Stimulated activated naive CD8-positive, alpha-beta T cell treated with anti-CD3 and anti-CD28 coated beads, Interleukin-15, Interleukin-2, amounts not matched to agents 100 U/mL and 50 U/mL, for 24 hours (primary cell): ENCODE measurements around the gene PPP4R4.
"Not testable (repeated sequence)": the region's sequence is repeated elsewhere in the genome, so short reads cannot be mapped to it uniquely, and the experiment has no call there.

ENCODE experiments used
- ATAC-seq: fragments of 150-1000 bp; cut with Tn5 transposase; one replicate; pipeline ENCODE4 v1.10.0; 2021
- DNase-seq: peaks from one replicate; pipeline ENCODE4 v3.0.0; 2021

Gene PPP4R4

DNA sequence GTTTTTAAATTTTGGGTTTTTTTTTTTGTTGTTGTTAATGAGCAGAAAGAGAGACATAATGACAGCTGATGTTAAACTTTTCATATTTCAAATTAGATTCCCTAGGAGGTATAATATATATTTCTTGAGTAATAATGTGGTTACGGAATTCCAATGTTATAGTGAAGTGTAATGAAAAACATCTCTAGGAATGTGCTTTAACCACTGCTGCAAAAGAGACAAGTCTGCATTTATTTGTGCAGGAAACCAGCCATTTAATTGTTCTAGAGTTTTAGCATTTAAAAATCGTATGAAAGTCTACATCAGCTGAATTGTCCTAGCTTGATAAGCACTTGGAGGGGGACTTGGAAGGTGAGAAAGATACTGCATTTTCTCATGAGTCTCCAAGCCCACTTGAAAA lies 104.6 kb downstream of the PPP4R4 start:
- DNase-seq, result no peak

DNA sequence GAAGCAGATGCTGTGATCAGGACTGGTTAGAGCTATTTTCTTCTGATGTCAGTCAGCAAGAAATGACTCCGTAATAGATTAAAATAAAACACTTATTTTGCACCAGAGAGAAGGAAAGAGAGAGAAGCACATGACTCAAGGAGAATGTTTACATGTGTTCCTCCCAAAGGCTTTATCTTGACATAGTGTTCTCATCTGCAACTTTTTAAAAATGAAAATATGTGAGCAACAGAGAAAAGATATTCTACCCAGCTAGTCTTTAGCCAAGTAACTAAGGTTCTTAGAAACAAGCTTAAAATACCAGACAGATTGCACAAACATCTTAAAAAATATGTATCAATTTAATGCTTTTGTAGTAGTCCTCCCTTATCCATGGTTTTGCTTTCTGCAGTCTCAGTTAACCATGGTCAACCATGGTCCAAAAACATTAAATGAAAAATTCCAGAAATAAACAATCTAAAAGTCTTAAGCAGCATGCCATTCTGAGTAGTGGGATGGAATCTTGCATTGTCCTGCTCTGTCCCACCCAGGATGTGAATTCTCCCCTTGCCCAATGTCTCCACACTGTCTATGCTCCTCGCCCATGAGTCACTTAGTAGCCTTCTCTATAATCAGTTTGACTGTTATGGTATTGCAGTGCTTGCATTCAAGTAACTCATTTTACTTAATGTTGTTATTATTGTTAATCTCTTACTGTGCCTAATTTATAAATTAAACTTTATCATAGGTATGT lies 109.0 kb downstream of the PPP4R4 start:
- ATAC-seq (no peak), DNase-seq (no peak)

More for the DNA sequence above, 104.6 kb downstream of the PPP4R4 start:
- ATAC-seq, result no peak

DNA sequence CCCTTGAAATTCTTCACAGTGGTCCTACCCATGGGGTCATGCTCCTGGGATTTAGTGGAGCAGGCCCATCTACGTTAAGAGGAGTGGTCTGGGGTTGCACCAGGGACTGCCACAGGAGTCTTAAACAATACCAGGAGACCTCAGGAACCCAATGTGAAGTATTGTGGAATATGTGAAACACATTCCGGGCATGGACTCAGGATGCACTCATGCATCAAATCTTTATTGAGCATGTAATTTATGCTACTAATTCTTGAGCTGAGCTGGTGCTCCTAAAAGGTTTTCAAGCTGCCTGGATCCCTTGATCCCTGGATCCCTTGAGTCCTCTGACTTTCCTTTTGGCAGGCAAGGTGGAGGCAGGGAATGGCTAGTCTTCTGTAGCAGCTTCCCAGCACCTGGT lies 110.1 kb downstream of the PPP4R4 start:
- DNase-seq, result no peak
- ATAC-seq, result no peak

- no peak for DNase-seq
- no peak for ATAC-seq
Observed at GRCh38 chr14:94285158-94285557, 111.0 kb downstream of the PPP4R4 start.

GRCh38 chr14:94288610-94289465 lies 114.7 kb downstream of the PPP4R4 start:
- ATAC-seq, result no peak
- no peak for DNase-seq

DNA sequence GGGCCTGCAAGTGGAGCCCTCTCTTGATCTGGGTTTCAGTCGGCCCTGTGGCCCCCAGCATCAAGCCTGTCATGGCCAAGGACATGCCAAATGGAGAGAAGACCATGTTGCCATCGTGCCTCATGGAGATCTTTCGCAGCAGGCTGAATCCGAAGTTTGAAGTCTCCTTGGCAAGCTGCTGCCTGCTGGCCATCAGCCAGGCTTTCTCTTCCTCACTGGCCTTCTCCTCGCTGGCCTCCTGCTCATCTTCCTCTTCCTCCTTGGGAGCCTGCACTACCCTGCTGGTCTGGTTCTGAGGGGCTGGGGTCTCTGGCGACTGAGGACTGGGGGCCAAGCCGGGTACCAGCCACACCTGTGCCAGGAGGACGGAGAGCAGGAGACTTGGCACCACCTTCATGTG lies 116.1 kb downstream of the PPP4R4 start:
- DNase-seq (no peak), ATAC-seq (no peak)

GRCh38 chr14:94291159-94291905 lies 117.2 kb downstream of the PPP4R4 start:
- DNase-seq, result no peak
- no peak for ATAC-seq

GRCh38 chr14:94291906-94292525 lies 117.9 kb downstream of the PPP4R4 start:
- DNase-seq, result no peak
- no peak for ATAC-seq

DNA sequence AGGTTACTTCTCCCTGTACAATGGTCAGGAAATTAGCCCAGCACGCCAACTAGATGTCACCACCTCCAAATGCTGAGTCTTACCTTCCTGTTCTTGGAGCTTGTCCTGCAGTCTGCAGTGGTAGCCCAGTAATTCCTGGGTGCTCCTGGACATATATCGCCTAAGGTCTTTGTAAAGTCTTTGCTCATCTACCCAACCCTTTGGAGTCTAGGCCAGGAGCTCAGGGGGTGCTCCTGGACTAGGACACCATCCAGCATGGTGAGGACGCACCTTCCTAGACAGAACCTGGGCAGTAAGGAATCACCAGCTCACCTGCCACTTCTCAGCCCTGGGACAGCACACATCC lies 118.4 kb downstream of the PPP4R4 start:
- DNase-seq (no peak), ATAC-seq (no peak)

GRCh38 chr14:94292872-94293577 lies 118.9 kb downstream of the PPP4R4 start, which contains the start of gene SERPINA10:
TSS of gene SERPINA10 (minus strand) at chr14:94293268. CDS start at chr14:94290593, 2,675 bp downstream.
- ATAC-seq (no peak), DNase-seq (no peak)

GRCh38 chr14:94293578-94293924 lies 119.4 kb downstream of the PPP4R4 start:
- no peak for DNase-seq
- ATAC-seq, result no peak

DNA sequence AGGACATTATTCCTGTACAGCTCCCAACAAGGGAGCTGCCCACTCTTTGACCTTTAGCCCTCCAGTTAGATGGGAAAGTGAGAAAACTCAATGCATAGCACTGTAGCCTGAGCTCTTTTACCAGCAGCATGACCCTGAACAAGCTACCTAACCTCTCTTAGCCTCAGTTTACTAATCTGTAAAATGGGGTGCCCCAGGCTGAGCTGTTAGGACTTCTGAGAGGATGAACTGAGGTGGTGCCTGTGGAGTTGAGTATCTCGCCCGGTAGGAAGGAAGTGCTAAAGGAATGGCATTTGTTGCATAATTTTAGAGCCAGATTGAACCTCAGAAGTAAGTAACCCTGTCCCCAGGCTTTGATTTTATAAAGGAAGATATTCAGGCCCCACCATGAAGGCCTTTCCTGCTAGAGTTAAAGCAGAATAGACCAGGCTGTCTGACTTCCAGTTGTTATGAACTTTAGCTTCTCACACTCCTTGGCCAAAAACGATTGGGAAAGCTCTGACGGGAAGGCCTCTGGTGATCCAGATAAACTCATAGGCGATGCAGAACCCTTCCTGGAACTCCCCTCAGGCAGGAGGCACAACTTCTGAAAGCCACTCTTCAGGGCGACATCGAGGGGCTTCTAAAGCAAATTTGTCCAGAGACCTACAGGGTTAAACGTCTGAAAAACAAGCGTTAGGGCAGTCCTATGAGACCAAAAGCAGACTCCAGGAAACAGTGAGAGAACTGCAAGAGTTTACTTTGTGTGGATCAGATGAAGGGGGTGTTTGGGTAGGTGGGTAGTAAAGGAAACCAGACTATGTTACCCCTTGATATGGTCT lies 121.4 kb downstream of the PPP4R4 start:
- no peak for ATAC-seq
- no peak for DNase-seq

GRCh38 chr14:94296181-94296545 lies 122.0 kb downstream of the PPP4R4 start:
- DNase-seq, ATAC-seq: not testable (repeated sequence)

- no peak for DNase-seq
- ATAC-seq, result no peak
Observed at GRCh38 chr14:94298130-94298529, 124.0 kb downstream of the PPP4R4 start.

- ATAC-seq (no peak), DNase-seq (no peak)
Observed at GRCh38 chr14:94303111-94303510, 129.0 kb downstream of the PPP4R4 start.

- no peak for ATAC-seq
- no peak for DNase-seq
Observed at GRCh38 chr14:94304243-94304642, 130.1 kb downstream of the PPP4R4 start.

GRCh38 chr14:94305620-94306019 lies 131.5 kb downstream of the PPP4R4 start:
- ATAC-seq (no peak), DNase-seq (no peak)

DNA sequence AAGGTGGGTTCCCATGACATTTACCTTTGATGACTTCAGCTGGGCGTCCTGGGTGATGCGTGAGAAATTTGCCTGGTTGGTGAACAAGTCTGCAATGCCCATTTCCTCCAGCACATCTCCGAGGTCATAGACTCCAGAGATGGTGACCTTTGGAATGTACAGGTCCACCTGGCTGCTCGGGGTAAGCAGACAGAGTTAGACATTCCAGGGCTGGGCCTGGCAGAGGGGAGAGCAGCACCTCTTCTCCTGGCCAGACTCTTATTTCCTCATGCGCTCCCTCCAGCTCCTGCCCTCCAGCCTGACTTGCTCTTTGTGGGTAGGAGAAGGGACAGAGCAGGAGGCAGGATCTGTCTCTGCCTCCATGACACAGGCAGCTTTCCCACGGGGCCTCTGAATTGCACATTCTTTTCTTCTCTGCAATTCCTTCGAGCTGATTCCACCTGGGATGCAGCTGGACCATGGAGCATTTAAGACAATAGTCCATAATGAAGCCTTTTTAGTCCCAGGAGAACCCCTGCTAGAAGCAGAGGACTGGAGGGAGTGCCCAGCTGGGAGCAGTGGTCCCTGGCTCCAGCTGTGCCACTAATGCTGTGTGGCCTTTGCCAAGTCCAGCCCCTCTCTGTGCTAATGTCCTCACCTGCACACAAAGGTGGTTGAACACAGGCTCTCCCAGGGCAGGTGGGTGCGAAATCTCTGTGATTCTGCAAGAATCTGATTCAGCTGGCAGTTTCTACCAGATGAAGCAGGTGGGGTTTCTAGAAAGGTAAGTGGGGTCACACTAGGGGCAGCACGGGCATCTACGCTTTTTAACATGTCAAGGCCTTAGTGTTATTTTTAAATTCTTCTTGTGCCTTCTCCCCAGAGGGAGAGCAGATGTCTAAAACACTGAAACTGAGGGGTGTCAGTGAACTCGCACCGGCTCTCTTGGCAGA lies 132.2 kb downstream of the PPP4R4 start:
- DNase-seq, result no peak
- ATAC-seq, result no peak

DNA sequence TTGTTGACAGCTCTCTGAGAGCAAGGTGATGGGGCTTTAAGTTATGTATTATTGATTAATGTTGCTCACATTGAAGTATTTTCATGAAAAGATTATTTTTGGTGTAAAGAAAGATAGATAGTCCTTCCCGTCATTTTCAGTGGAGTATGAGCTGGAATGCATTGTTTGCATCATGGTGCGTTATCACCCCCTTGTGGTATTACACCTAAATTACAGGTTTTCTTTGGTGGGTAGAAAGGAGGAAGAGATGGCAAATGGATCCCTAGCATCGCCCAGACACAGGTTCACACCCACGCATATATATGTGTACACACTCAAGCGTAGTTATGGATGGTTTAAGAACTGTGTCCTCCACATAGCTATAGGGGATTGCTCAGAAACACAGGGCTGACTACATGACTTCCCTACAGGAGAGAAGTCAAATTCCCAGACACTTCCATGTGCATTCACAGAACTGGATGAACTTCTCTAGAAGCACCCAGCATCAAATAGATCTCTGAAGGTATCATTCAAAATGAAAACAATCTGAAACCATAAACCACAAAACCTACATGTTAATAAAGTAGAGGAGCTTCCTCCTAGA lies 133.4 kb downstream of the PPP4R4 start:
- ATAC-seq, result no peak
- no peak for DNase-seq
